ENCODE results near the gene AURKAIP1. TPM values are rescaled to one million over a fixed set of nuclear protein-coding genes. Genes with fewer than 3 reads are reported as not detected.
A peak's percentile ranks its signal among the peaks of the same experiment; 100 is the strongest.

Gene AURKAIP1
- total and polyA plus RNA-seq, 2 of the 13 experiments (the other 11 are each of a cell fraction or from before 2014, with no cell fraction given): 69.5 to 175 TPM

DNA sequence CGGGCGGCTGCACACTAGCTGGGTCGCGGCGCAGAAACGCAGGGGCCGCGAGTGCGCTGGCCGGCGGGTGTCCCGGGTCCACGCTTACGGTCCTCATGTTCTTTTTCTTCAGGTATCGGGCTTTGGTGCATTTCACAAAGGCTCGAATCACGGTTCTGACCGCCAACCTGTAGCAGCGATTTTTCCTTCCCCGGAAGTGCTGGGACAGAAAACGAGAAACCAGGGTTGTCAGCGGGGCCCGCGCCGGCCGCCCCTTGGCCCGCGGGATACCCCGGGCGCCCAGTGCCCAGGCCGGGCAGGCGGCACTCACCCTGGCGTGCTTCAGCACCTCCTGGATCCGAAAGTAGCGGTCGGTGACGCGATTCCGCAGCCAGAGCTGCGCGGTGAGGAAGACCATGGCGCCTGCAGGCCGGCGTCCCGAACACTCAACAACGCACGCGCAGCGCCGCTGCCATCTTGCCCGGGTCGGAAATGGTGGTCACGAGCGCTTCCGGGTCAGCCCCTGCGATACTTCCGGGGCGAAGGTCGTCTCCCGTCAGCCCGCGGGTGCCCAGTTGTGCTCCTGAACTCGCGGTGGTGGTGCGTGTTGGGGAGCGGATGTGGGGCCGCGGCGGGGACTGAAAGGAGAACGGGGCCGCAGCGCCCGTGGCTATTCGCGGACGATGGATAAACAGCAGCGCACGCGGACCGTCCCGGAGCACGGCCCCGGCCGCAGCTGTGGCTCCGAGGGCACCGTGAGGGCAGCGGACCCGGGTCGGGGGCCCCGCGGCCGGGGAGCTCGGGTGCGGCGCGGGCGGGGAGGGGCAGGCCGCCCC lies 32.0 kb upstream of the AURKAIP1 start, which contains the start of gene MRPL20 (continued):
- TF ChIP-seq STAT5B (CRISPR knock-in tag; IDR thresholded peaks at IDR 0.05): no peak
- peak; percentile 64; the same call in 1 of the 2 replicates for TF ChIP-seq TGIF2 (CRISPR knock-in tag; IDR thresholded peaks at IDR 0.05)
- TF ChIP-seq RBAK (CRISPR knock-in tag; IDR thresholded peaks at IDR 0.05): no peak
- no peak for TF ChIP-seq MIER2 (CRISPR knock-in tag; IDR thresholded peaks at IDR 0.05)
- peak; percentile 52; the same call in 1 of the 2 replicates for TF ChIP-seq ZNF484 (CRISPR knock-in tag; IDR thresholded peaks at IDR 0.05; ENCODE audit: borderline replicate concordance, low read depth)
- TF ChIP-seq ZNF841 (CRISPR knock-in tag; IDR thresholded peaks at IDR 0.05; ENCODE audit: borderline replicate concordance): peak; percentile 28; the same call in 1 of the 2 replicates
- no peak for TF ChIP-seq ZNF20 (CRISPR knock-in tag; IDR thresholded peaks at IDR 0.05)
- TF ChIP-seq TAF15 (IDR thresholded peaks at IDR 0.05; ENCODE audit: low read depth, low read length, poor library complexity, severe bottlenecking): no peak
- TF ChIP-seq SMAD9 (CRISPR knock-in tag; IDR thresholded peaks at IDR 0.05): peak; percentile 93; the same call in 1 of the 2 replicates
- TF ChIP-seq SPEN (CRISPR knock-in tag; IDR thresholded peaks at IDR 0.05; ENCODE audit: low read depth): peak; percentile 98
- TF ChIP-seq, protein P1, sequence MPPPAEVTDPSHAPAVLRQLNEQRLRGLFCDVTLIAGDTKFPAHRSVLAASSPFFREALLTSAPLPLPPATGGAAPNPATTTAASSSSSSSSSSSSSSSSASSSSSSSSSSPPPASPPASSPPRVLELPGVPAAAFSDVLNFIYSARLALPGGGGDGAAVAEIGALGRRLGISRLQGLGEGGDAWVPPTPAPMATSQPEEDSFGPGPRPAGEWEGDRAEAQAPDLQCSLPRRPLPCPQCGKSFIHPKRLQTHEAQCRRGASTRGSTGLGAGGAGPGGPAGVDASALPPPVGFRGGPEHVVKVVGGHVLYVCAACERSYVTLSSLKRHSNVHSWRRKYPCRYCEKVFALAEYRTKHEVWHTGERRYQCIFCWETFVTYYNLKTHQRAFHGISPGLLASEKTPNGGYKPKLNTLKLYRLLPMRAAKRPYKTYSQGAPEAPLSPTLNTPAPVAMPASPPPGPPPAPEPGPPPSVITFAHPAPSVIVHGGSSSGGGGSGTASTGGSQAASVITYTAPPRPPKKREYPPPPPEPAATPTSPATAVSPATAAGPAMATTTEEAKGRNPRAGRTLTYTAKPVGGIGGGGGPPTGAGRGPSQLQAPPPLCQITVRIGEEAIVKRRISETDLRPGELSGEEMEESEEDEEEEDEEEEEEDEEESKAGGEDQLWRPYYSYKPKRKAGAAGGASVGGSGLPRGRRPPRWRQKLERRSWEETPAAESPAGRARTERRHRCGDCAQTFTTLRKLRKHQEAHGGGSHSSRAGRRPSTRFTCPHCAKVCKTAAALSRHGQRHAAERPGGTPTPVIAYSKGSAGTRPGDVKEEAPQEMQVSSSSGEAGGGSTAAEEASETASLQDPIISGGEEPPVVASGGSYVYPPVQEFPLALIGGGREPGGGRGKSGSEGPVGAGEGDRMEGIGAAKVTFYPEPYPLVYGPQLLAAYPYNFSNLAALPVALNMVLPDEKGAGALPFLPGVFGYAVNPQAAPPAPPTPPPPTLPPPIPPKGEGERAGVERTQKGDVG (CRISPR knock-in tag; IDR thresholded peaks at IDR 0.05; ENCODE audit: borderline replicate concordance): no peak; the same call in 1 of the 2 replicates
- TF ChIP-seq TRIM24 (CRISPR knock-in tag; IDR thresholded peaks at IDR 0.05): no peak
- TF ChIP-seq SRSF9 (IDR thresholded peaks at IDR 0.05; ENCODE audit: borderline replicate concordance, insufficient read depth, low read depth, low read length, poor library complexity, severe bottlenecking): no peak
- TF ChIP-seq, protein P2, sequence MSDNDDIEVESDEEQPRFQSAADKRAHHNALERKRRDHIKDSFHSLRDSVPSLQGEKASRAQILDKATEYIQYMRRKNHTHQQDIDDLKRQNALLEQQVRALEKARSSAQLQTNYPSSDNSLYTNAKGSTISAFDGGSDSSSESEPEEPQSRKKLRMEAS (IDR thresholded peaks at IDR 0.05): no peak
- peak; percentile 50; the same call in 1 of the 2 replicates for TF ChIP-seq BCL6 (CRISPR knock-in tag; IDR thresholded peaks at IDR 0.05)
- TF ChIP-seq ZC3H4 (CRISPR knock-in tag; IDR thresholded peaks at IDR 0.05; ENCODE audit: borderline replicate concordance): peak; percentile 78; the same call in 1 of the 2 replicates
- TF ChIP-seq, protein P3, sequence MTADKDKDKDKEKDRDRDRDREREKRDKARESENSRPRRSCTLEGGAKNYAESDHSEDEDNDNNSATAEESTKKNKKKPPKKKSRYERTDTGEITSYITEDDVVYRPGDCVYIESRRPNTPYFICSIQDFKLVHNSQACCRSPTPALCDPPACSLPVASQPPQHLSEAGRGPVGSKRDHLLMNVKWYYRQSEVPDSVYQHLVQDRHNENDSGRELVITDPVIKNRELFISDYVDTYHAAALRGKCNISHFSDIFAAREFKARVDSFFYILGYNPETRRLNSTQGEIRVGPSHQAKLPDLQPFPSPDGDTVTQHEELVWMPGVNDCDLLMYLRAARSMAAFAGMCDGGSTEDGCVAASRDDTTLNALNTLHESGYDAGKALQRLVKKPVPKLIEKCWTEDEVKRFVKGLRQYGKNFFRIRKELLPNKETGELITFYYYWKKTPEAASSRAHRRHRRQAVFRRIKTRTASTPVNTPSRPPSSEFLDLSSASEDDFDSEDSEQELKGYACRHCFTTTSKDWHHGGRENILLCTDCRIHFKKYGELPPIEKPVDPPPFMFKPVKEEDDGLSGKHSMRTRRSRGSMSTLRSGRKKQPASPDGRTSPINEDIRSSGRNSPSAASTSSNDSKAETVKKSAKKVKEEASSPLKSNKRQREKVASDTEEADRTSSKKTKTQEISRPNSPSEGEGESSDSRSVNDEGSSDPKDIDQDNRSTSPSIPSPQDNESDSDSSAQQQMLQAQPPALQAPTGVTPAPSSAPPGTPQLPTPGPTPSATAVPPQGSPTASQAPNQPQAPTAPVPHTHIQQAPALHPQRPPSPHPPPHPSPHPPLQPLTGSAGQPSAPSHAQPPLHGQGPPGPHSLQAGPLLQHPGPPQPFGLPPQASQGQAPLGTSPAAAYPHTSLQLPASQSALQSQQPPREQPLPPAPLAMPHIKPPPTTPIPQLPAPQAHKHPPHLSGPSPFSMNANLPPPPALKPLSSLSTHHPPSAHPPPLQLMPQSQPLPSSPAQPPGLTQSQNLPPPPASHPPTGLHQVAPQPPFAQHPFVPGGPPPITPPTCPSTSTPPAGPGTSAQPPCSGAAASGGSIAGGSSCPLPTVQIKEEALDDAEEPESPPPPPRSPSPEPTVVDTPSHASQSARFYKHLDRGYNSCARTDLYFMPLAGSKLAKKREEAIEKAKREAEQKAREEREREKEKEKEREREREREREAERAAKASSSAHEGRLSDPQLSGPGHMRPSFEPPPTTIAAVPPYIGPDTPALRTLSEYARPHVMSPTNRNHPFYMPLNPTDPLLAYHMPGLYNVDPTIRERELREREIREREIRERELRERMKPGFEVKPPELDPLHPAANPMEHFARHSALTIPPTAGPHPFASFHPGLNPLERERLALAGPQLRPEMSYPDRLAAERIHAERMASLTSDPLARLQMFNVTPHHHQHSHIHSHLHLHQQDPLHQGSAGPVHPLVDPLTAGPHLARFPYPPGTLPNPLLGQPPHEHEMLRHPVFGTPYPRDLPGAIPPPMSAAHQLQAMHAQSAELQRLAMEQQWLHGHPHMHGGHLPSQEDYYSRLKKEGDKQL (CRISPR knock-in tag; IDR thresholded peaks at IDR 0.05; ENCODE audit: low read depth): peak; percentile 65; the same call in 1 of the 2 replicates
- peak; percentile 46; the same call in 1 of the 2 replicates for TF ChIP-seq GFI1 (CRISPR knock-in tag; IDR thresholded peaks at IDR 0.05; ENCODE audit: borderline replicate concordance)
- peak; percentile 97 for TF ChIP-seq THAP11 (CRISPR knock-in tag; IDR thresholded peaks at IDR 0.05)
- TF ChIP-seq SOX5 (CRISPR knock-in tag; IDR thresholded peaks at IDR 0.05; ENCODE audit: borderline replicate concordance): peak; percentile 52; the same call in 1 of the 2 replicates
- TF ChIP-seq NFATC3 (CRISPR knock-in tag; IDR thresholded peaks at IDR 0.05): no peak; the same call in 1 of the 2 replicates
